T-cell (primary cell): ENCODE results near the gene CSK. TPM values are rescaled to one million over a fixed set of nuclear protein-coding genes. Genes with fewer than 3 reads are reported as not detected.

Experiments
- ATAC-seq, 4 experiments: fragments of 200-7000 bp in 3 of 4; fragments of 150-1000 bp in 1 of 4; cut with Tn5 transposase; replicated peaks in 1 of 4; 1 replicate in 3 of 4; 2 replicates in 1 of 4; pipeline ENCODE4 v1.10.0; 2021; ENCODE audit warnings: moderate library complexity in 3 of 4, mild to moderate bottlenecking in 2 of 4, moderate number of reproducible peaks in 1 of 4
- CTCF ChIA-PET, 2 donors: fragments of 300-600 bp; sonication (Branson Sonifier 250); formaldehyde crosslinking; loops; one replicate each; lab custom pipeline; 2022; ENCODE audit warnings: antibody characterized with exemption in 2 of 2; lab: Charles Lee
- POLR2A ChIA-PET, 2 donors: fragments of 300-600 bp; sonication (Branson Sonifier 250); formaldehyde crosslinking; loops; one replicate each; lab custom pipeline; 2022; ENCODE audit warnings: antibody characterized with exemption in 2 of 2; lab: Charles Lee
- DNase-seq, 35 experiments: peaks; one replicate each; pipeline versions ENCODE4 v3.0.0 to v3.0.0-alpha.2; 2013 to 2023
- H3K27ac ChIP-seq: one replicate; pipeline ENCODE4 v1.5.1; 2013; ENCODE audit warnings: low read length
- H3K27me3 ChIP-seq, 2 experiments: replicated peaks in 1 of 2; 1 replicate in 1 of 2; 2 replicates in 1 of 2; pipeline versions ENCODE4 v1.6.1 to v1.7.0; 2013; ENCODE audit warnings: low read length in 1 of 2, mixed read lengths in 1 of 2; ENCODE audit not compliant: control insufficient read depth in 2 of 2, insufficient read depth in 2 of 2; ENCODE audit errors: extremely low read depth in 1 of 2
- H3K36me3 ChIP-seq, 2 donors: 1 replicate in 1 of 2; 2 replicates in 1 of 2; pipeline versions ENCODE4 v1.6.1 to v1.7.0; 2013; ENCODE audit warnings: low read length in 1 of 2; ENCODE audit not compliant: control insufficient read depth in 2 of 2, insufficient read depth in 1 of 2; ENCODE audit errors: extremely low read depth in 1 of 2
- H3K4me1 ChIP-seq, 2 experiments: 1 replicate in 1 of 2; 2 replicates in 1 of 2; pipeline versions ENCODE4 v1.6.1 to v1.7.0; 2013; ENCODE audit warnings: low read length in 2 of 2, mixed read lengths in 1 of 2; ENCODE audit not compliant: insufficient read depth in 2 of 2, control insufficient read depth in 1 of 2; ENCODE audit errors: extremely low read depth in 1 of 2
- H3K4me3 ChIP-seq, 2 donors: 1 replicate in 1 of 2; 2 replicates in 1 of 2; pipeline versions ENCODE4 v1.5.1 to v1.7.0; 2013; ENCODE audit warnings: mild to moderate bottlenecking in 2 of 2, low read length in 1 of 2, moderate library complexity in 1 of 2; ENCODE audit not compliant: control insufficient read depth in 1 of 2; ENCODE audit errors: extremely low read depth in 1 of 2
- H3K9me3 ChIP-seq: 2 replicates; pipeline ENCODE4 v1.7.0; 2013
- H3K27ac Mint-ChIP-seq, 2 donors: one replicate each; pipeline ENCODE4 v1.8.0; 2020 to 2021; ENCODE audit warnings: mild to moderate bottlenecking in 2 of 2, mixed read lengths in 2 of 2
- H3K27me3 Mint-ChIP-seq, 2 donors: one replicate each; pipeline ENCODE4 v1.8.0; 2021 to 2022; ENCODE audit warnings: mixed read lengths in 2 of 2
- H3K36me3 Mint-ChIP-seq: one replicate; pipeline ENCODE4 v1.8.0; 2021; ENCODE audit warnings: mixed read lengths
- H3K4me1 Mint-ChIP-seq, 3 donors: one replicate each; pipeline ENCODE4 v1.8.0; 2020 to 2022; ENCODE audit warnings: mixed read lengths in 3 of 3, mild to moderate bottlenecking in 1 of 3
- H3K4me3 Mint-ChIP-seq, 3 donors: one replicate each; pipeline ENCODE4 v1.8.0; 2020 to 2022; ENCODE audit warnings: mild to moderate bottlenecking in 3 of 3, mixed read lengths in 3 of 3, moderate library complexity in 3 of 3
- H3K9me3 Mint-ChIP-seq, 3 donors: one replicate each; pipeline ENCODE4 v1.8.0; 2020 to 2022; ENCODE audit warnings: mixed read lengths in 3 of 3
- WGBS: methylation state at CpG from one replicate; pipeline ENCODE4 v1.1.5; 2013; ENCODE audit warnings: missing lambda C conversion rate; ENCODE audit not compliant: insufficient coverage; 5-methylcytosine and 5-hydroxymethylcytosine counted together
- total RNA-seq, 35 experiments: library from RNA in 6 of 35; stranded (reverse) in 6 of 35; fragments of 120-200 nt in 1 of 35; gene quantifications; one replicate each; pipeline versions ENCODE4 v1.2.1 to v1.2.4 and lab custom pipeline; 2013 to 2026

The CSK gene
- total RNA-seq, 5 donors from 2014 or later (not counting 1 experiment from before 2014, with no cell fraction given): 198 to 296 (median 271) TPM

- no peaks in the 10 kb centered on the region for H3K9me3 ChIP-seq
- H3K4me1 Mint-ChIP-seq: peaks cover 48 to 57% (median 50%) of the 10 kb centered on the region in 3 donors
- H3K36me3 Mint-ChIP-seq: peaks cover 29% of the 10 kb centered on the region
- H3K9me3 Mint-ChIP-seq: no peaks in the 10 kb centered on the region
- ATAC-seq (peak; percentile 85 to 91 (median 86)), DNase-seq (peak; percentile 72 to 94 (median 84))
- peaks cover 32 to 57% of the 10 kb centered on the region in 2 experiments for H3K4me1 ChIP-seq
- POLR2A ChIA-PET: interaction anchor here (0.6 to 1.1 kb wide), 2 partner anchors 29 to 226 kb away, joined by 3 to 7 read pairs; no protein-coding TSS in a partner anchor
- H3K36me3 ChIP-seq: peaks cover 18 to 82% of the 10 kb centered on the region in 2 donors
- H3K4me3 Mint-ChIP-seq: peak overlapping the region in 1 of 3 donors; percentile 53
- peak overlapping the region; percentile 87 for H3K27ac ChIP-seq
- peak overlapping the region; percentile 86 to 89 for H3K27ac Mint-ChIP-seq
- H3K4me3 ChIP-seq: peak overlapping the region in 1 of 2 donors; percentile 7
- no peaks in the 10 kb centered on the region for H3K27me3 ChIP-seq
- H3K27me3 Mint-ChIP-seq: no peaks in the 10 kb centered on the region
- CTCF ChIA-PET: interaction anchor here (0.5 to 3.9 kb wide), 12 partner anchors 10 to 1092 kb away, joined by 3 to 41 read pairs (median 4); no protein-coding TSS in a partner anchor
- WGBS: 37% methylated on average over 16 of the region's 18 CpGs
Observed at GRCh38 chr15:74799856-74800558, 18.1 kb downstream of the CSK start.

GRCh38 chr15:74800559-74801094 is 18.7 kb downstream of the CSK start:
- DNase-seq (no peak), ATAC-seq (no peak)
- peak overlapping the region; percentile 86 to 89 for H3K27ac Mint-ChIP-seq
- peaks cover 42 to 50% (median 45%) of the 10 kb centered on the region in 3 donors for H3K4me1 Mint-ChIP-seq
- peaks cover 26 to 51% of the 10 kb centered on the region in 2 experiments for H3K4me1 ChIP-seq
- POLR2A ChIA-PET: interaction anchor here (0.6 to 1.1 kb wide), 3 partner anchors 30 to 226 kb away, joined by 3 to 9 read pairs (median 7); no protein-coding TSS in a partner anchor
- H3K9me3 ChIP-seq: no peaks in the 10 kb centered on the region
- no peak overlapping the region for H3K4me3 Mint-ChIP-seq
- WGBS: 83% methylated on average over 14 of the region's 20 CpGs
- H3K36me3 Mint-ChIP-seq: peaks cover 29% of the 10 kb centered on the region
- no peaks in the 10 kb centered on the region for H3K27me3 ChIP-seq
- no peak overlapping the region for H3K4me3 ChIP-seq
- H3K9me3 Mint-ChIP-seq: no peaks in the 10 kb centered on the region
- no peaks in the 10 kb centered on the region for H3K27me3 Mint-ChIP-seq
- H3K27ac ChIP-seq: peak overlapping the region; percentile 54
- peaks cover 18 to 78% of the 10 kb centered on the region in 2 donors for H3K36me3 ChIP-seq
- CTCF ChIA-PET: interaction anchor here (0.5 to 3.9 kb wide), 8 partner anchors 13 to 166 kb away, joined by 3 to 41 read pairs (median 8); no protein-coding TSS in a partner anchor

GRCh38 chr15:74801311-74801997 is 19.6 kb downstream of the CSK start:
- peak overlapping the region in 1 of 2 donors; percentile 5 for H3K27ac Mint-ChIP-seq
- ChIA-PET POLR2A (no interaction called here), CTCF (interaction anchor here (0.9 to 3.9 kb wide), 3 partner anchors 31 to 167 kb away, joined by 3 to 41 read pairs (median 35); no protein-coding TSS in a partner anchor)
- Histone ChIP-seq H3K27ac (no peak overlapping the region), H3K27me3 (no peaks in the 10 kb centered on the region), H3K4me3 (no peak overlapping the region), H3K9me3 (no peaks in the 10 kb centered on the region), H3K4me1 (peaks cover 19 to 42% of the 10 kb centered on the region in 2 experiments), H3K36me3 (peaks cover 18 to 78% of the 10 kb centered on the region in 2 donors)
- WGBS: 95% methylated on average over 14 of the region's 18 CpGs
- no peak overlapping the region for H3K4me3 Mint-ChIP-seq
- H3K27me3 Mint-ChIP-seq: no peaks in the 10 kb centered on the region
- H3K36me3 Mint-ChIP-seq: peaks cover 24% of the 10 kb centered on the region
- ATAC-seq (no peak), DNase-seq (no peak)
- peaks cover 37 to 45% (median 39%) of the 10 kb centered on the region in 3 donors for H3K4me1 Mint-ChIP-seq
- no peaks in the 10 kb centered on the region for H3K9me3 Mint-ChIP-seq

GRCh38 chr15:74802290-74802689 is 20.4 kb downstream of the CSK start:
- Mint-ChIP-seq H3K27ac (no peak overlapping the region), H3K4me1 (peaks cover 40 to 44% (median 41%) of the 10 kb centered on the region in 3 donors), H3K4me3 (no peak overlapping the region), H3K36me3 (peaks cover 24% of the 10 kb centered on the region), H3K9me3 (no peaks in the 10 kb centered on the region), H3K27me3 (no peaks in the 10 kb centered on the region)
- WGBS: 90% methylated on average over 18 of the region's 20 CpGs
- ChIA-PET POLR2A (no interaction called here), CTCF (interaction anchor here (0.6 to 3.9 kb wide), 2 partner anchors 22 to 31 kb away, joined by 3 to 35 read pairs; no protein-coding TSS in a partner anchor)
- Histone ChIP-seq H3K4me3 (no peak overlapping the region), H3K9me3 (no peaks in the 10 kb centered on the region), H3K4me1 (peaks cover 14 to 40% of the 10 kb centered on the region in 2 experiments), H3K27me3 (no peaks in the 10 kb centered on the region), H3K36me3 (peaks cover 18 to 72% of the 10 kb centered on the region in 2 donors), H3K27ac (no peak overlapping the region)
- no peak for DNase-seq
- ATAC-seq: no peak

- Histone ChIP-seq H3K27ac (no peak overlapping the region), H3K27me3 (no peaks in the 10 kb centered on the region), H3K4me1 (peaks cover 12 to 40% of the 10 kb centered on the region in 2 experiments), H3K9me3 (no peaks in the 10 kb centered on the region), H3K4me3 (no peak overlapping the region), H3K36me3 (peaks cover 18 to 67% of the 10 kb centered on the region in 2 donors)
- no peaks in the 10 kb centered on the region for H3K27me3 Mint-ChIP-seq
- DNase-seq (no peak), ATAC-seq (no peak)
- no peak overlapping the region for H3K27ac Mint-ChIP-seq
- peaks cover 38 to 43% (median 41%) of the 10 kb centered on the region in 3 donors for H3K4me1 Mint-ChIP-seq
- H3K4me3 Mint-ChIP-seq: no peak overlapping the region
- WGBS: 88% methylated on average over 18 of the region's 31 CpGs
- peaks cover 23% of the 10 kb centered on the region for H3K36me3 Mint-ChIP-seq
- ChIA-PET POLR2A (no interaction called here), CTCF (interaction anchor here (0.6 to 3.9 kb wide), 2 partner anchors 23 to 32 kb away, joined by 3 to 35 read pairs; no protein-coding TSS in a partner anchor)
- H3K9me3 Mint-ChIP-seq: no peaks in the 10 kb centered on the region
Observed at GRCh38 chr15:74802862-74803447, 21.1 kb downstream of the CSK start.
